Trophoblast cell (in vitro differentiated cells and primary cell): ENCODE data around the gene MARS1.

Experiments used
- DNase-seq, 2 donors: peaks; one replicate each; pipeline ENCODE4 v3.0.0-alpha.2; 2016
- H2AFZ ChIP-seq: 2 replicates; pipeline ENCODE4 v1.6.1; 2013; ENCODE audit warnings: low read length, moderate library complexity, mild to moderate bottlenecking; ENCODE audit not compliant: insufficient read depth, poor library complexity
- H2AK5ac ChIP-seq: 2 replicates; pipeline ENCODE4 v1.6.1; 2013; ENCODE audit warnings: mild to moderate bottlenecking, low read length
- H2BK120ac ChIP-seq: 2 replicates; pipeline ENCODE4 v1.6.1; 2013; ENCODE audit warnings: low read length, mild to moderate bottlenecking, moderate library complexity; ENCODE audit not compliant: insufficient read depth, poor library complexity
- H2BK12ac ChIP-seq: 2 replicates; pipeline ENCODE4 v1.6.1; 2013; ENCODE audit warnings: mild to moderate bottlenecking, low read length, moderate library complexity
- H2BK5ac ChIP-seq: 2 replicates; pipeline ENCODE4 v1.6.1; 2013; ENCODE audit warnings: low read length, low read depth, moderate library complexity, mild to moderate bottlenecking; ENCODE audit not compliant: poor library complexity
- H3K14ac ChIP-seq: 2 replicates; pipeline ENCODE4 v1.6.1; 2013; ENCODE audit warnings: mild to moderate bottlenecking, low read length
- H3K18ac ChIP-seq: 2 replicates; pipeline ENCODE4 v1.6.1; 2013; ENCODE audit warnings: mild to moderate bottlenecking, low read length
- H3K23ac ChIP-seq: 2 replicates; pipeline ENCODE4 v1.6.1; 2013; ENCODE audit warnings: low read length
- H3K27ac ChIP-seq: 2 replicates; pipeline ENCODE4 v1.5.1; 2013; ENCODE audit warnings: low read depth, mild to moderate bottlenecking, inconsistent platforms, low read length, moderate library complexity
- H3K27me3 ChIP-seq: 2 replicates; pipeline ENCODE4 v1.6.1; 2013; ENCODE audit warnings: inconsistent platforms, mild to moderate bottlenecking, low read length, moderate library complexity; ENCODE audit not compliant: insufficient read depth
- H3K36me3 ChIP-seq, 2 experiments: 1 replicate in 1 of 2; 2 replicates in 1 of 2; pipeline ENCODE4 v1.6.1; 2013; ENCODE audit warnings: low read length in 2 of 2, mild to moderate bottlenecking in 2 of 2, moderate library complexity in 1 of 2; ENCODE audit not compliant: insufficient read depth in 2 of 2, control insufficient read depth in 1 of 2
- H3K4ac ChIP-seq: 2 replicates; pipeline ENCODE4 v1.6.1; 2013; ENCODE audit warnings: low read depth, mild to moderate bottlenecking, low read length, moderate library complexity
- H3K4me1 ChIP-seq, 2 experiments: 1 replicate in 1 of 2; 2 replicates in 1 of 2; pipeline ENCODE4 v1.6.1; 2013; ENCODE audit warnings: low read length in 2 of 2, mild to moderate bottlenecking in 2 of 2, moderate library complexity in 1 of 2; ENCODE audit not compliant: insufficient read depth in 2 of 2, control insufficient read depth in 1 of 2
- H3K4me2 ChIP-seq: 2 replicates; pipeline ENCODE4 v1.6.1; 2013; ENCODE audit warnings: inconsistent platforms, mild to moderate bottlenecking, low read length, moderate library complexity
- H3K4me3 ChIP-seq: 2 replicates; pipeline ENCODE4 v1.5.1; 2013; ENCODE audit warnings: mild to moderate bottlenecking, low read depth, low read length, inconsistent platforms
- H3K79me1 ChIP-seq: one replicate; pipeline ENCODE4 v1.6.1; 2013; ENCODE audit warnings: low read length
- H3K79me2 ChIP-seq: 2 replicates; pipeline ENCODE4 v1.6.1; 2013; ENCODE audit warnings: low read length, mild to moderate bottlenecking; ENCODE audit not compliant: control insufficient read depth, insufficient read depth, poor library complexity
- H3K9ac ChIP-seq: 2 replicates; pipeline ENCODE4 v1.6.1; 2013; ENCODE audit warnings: mild to moderate bottlenecking, low read length
- H3K9me3 ChIP-seq: 2 replicates; pipeline ENCODE4 v1.6.1; 2013; ENCODE audit warnings: low read depth, mild to moderate bottlenecking, control low read depth, inconsistent platforms, low read length; ENCODE audit not compliant: insufficient read depth
- H4K12ac ChIP-seq: 2 replicates; pipeline ENCODE4 v1.6.1; 2013; ENCODE audit warnings: low read depth, mild to moderate bottlenecking, low read length, moderate library complexity
- H4K8ac ChIP-seq: 2 replicates; pipeline ENCODE4 v1.6.1; 2013; ENCODE audit warnings: low read depth, mild to moderate bottlenecking, low read length, moderate library complexity
- H4K91ac ChIP-seq: one replicate; pipeline ENCODE4 v1.6.1; 2013; ENCODE audit warnings: low read depth, mild to moderate bottlenecking, low read length, moderate library complexity
- WGBS: extraction: QIAGEN DNeasy Blood & Tissue Kit; methylation state at CpG from one replicate; pipeline ENCODE4 v1.1.7; 2013; ENCODE audit warnings: missing lambda C conversion rate; ENCODE audit not compliant: insufficient read length, insufficient coverage; ENCODE audit errors: extremely low coverage; 5-methylcytosine and 5-hydroxymethylcytosine counted together

The MARS1 gene

DNA sequence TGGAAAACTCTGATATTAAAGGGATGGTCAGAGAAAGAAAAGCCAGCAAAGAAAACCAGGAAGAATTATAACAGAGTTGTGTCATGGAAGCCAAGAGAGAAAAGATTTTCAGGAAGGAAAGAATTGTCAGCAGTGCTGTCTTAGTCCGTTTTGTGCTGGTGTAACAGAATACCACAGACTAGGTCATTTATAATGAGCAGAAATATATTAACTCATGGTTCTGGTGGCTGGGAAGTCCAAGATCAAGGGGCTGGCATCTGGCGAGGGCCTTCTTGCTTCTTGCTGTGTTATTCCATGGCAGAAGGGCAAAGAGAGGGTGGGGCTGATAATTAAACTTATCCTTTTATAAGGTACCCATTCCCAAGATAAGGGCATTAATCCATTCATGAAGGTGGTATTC lies 39.2 kb upstream of the MARS1 start:
- H2BK5ac ChIP-seq: no peak overlapping the region
- DNase-seq: no peak
- no peaks in the 10 kb centered on the region for H3K9me3 ChIP-seq
- no CpG with 5 or more reads among the region's 2 CpGs for WGBS
- H4K8ac ChIP-seq: no peak overlapping the region
- no peak overlapping the region for H2AFZ ChIP-seq
- H3K27ac ChIP-seq: no peak overlapping the region
- H2AK5ac ChIP-seq: no peak overlapping the region
- H3K4me3 ChIP-seq: no peak overlapping the region
- no peak overlapping the region for H3K14ac ChIP-seq
- no peak overlapping the region for H3K4me2 ChIP-seq
- H3K27me3 ChIP-seq: no peaks in the 10 kb centered on the region
- H2BK120ac ChIP-seq: no peak overlapping the region
- no peak overlapping the region for H4K91ac ChIP-seq
- H3K79me2 ChIP-seq: no peaks in the 10 kb centered on the region
- no peak overlapping the region for H3K4ac ChIP-seq
- no peaks in the 10 kb centered on the region for H3K4me1 ChIP-seq
- no peak overlapping the region for H4K12ac ChIP-seq
- no peak overlapping the region for H3K18ac ChIP-seq
- H2BK12ac ChIP-seq: no peak overlapping the region
- no peaks in the 10 kb centered on the region for H3K79me1 ChIP-seq
- no peak overlapping the region for H3K23ac ChIP-seq
- H3K9ac ChIP-seq: no peak overlapping the region
- no peaks in the 10 kb centered on the region for H3K36me3 ChIP-seq

DNA sequence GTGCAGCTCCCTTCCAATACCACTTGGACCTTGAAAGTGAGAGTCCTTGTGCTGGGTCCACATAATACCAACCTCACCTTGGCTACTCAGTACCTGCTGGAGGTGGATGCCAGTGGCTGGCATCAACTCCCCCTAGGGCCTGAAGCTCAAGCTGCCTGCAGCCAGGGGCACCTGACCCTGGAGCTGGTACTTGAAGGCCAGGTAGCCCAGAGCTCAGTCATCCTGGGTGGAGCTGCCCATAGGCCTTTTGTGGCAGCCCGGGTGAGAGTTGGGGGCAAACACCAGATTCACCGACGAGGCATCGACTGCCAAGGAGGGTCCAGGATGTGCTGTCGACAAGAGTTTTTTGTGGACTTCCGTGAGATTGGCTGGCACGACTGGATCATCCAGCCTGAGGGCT lies 38.5 kb upstream of the MARS1 start:
- no CpG with 5 or more reads among the region's 7 CpGs for WGBS
- Histone ChIP-seq H2AFZ (no peak overlapping the region), H3K27ac (no peak overlapping the region), H3K27me3 (no peaks in the 10 kb centered on the region), H4K8ac (no peak overlapping the region), H3K9me3 (no peaks in the 10 kb centered on the region), H4K12ac (no peak overlapping the region), H3K4me2 (no peak overlapping the region), H3K18ac (no peak overlapping the region), H3K4me3 (no peak overlapping the region), H3K79me2 (no peaks in the 10 kb centered on the region), H3K23ac (no peak overlapping the region), H3K36me3 (no peaks in the 10 kb centered on the region), H4K91ac (no peak overlapping the region), H2BK5ac (no peak overlapping the region), H2BK120ac (no peak overlapping the region), H3K4ac (no peak overlapping the region), H2AK5ac (no peak overlapping the region), H3K79me1 (no peaks in the 10 kb centered on the region), H3K14ac (no peak overlapping the region), H3K4me1 (no peaks in the 10 kb centered on the region), H3K9ac (no peak overlapping the region), H2BK12ac (no peak overlapping the region)
- DNase-seq: no peak

DNA sequence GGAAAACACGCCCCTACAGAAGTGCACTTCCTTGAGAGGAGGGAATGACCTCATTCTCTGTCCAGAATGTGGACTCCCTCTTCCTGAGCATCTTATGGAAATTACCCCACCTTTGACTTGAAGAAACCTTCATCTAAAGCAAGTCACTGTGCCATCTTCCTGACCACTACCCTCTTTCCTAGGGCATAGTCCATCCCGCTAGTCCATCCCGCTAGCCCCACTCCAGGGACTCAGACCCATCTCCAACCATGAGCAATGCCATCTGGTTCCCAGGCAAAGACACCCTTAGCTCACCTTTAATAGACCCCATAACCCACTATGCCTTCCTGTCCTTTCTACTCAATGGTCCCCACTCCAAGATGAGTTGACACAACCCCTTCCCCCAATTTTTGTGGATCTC lies 37.8 kb upstream of the MARS1 start:
- H4K91ac ChIP-seq: no peak overlapping the region
- no peak overlapping the region for H2BK12ac ChIP-seq
- H3K27me3 ChIP-seq: no peaks in the 10 kb centered on the region
- H2BK120ac ChIP-seq: no peak overlapping the region
- no peak for DNase-seq
- no peak overlapping the region for H2AK5ac ChIP-seq
- no peak overlapping the region for H3K23ac ChIP-seq
- no CpG with 5 or more reads among the region's 3 CpGs for WGBS
- H3K4me1 ChIP-seq: no peaks in the 10 kb centered on the region
- no peak overlapping the region for H3K4me2 ChIP-seq
- no peaks in the 10 kb centered on the region for H3K9me3 ChIP-seq
- no peak overlapping the region for H3K14ac ChIP-seq
- no peak overlapping the region for H4K12ac ChIP-seq
- no peak overlapping the region for H3K4me3 ChIP-seq
- no peak overlapping the region for H3K27ac ChIP-seq
- no peaks in the 10 kb centered on the region for H3K79me1 ChIP-seq
- H2BK5ac ChIP-seq: no peak overlapping the region
- no peak overlapping the region for H3K4ac ChIP-seq
- no peaks in the 10 kb centered on the region for H3K79me2 ChIP-seq
- no peak overlapping the region for H4K8ac ChIP-seq
- H2AFZ ChIP-seq: no peak overlapping the region
- H3K18ac ChIP-seq: no peak overlapping the region
- H3K36me3 ChIP-seq: no peaks in the 10 kb centered on the region
- no peak overlapping the region for H3K9ac ChIP-seq

DNA sequence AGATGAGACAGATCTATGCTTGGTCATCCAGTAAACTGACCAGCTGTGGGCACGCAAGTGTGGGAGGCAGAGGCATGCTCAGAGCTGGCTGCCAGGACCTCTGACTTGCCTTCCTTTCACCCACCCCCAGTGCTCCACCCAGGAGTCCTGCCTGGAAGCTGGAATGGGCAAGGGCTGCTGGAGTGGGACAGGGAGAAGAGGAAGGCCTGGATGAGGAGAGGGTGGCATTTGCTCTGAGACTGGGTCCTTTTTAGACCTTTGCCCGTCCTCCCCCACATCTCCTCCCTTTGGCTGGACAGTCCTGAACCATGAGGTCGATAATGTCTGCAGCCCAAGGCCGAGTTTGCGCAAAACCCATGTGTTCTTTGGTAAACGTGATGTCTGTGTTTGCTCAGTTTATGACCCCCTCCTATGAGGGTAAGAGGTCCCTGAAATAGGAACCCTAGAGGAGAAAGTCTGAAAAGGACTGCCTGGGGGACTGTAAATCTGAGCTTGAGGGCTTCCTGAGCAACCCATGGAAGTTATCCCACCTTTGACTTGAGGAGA lies 36.6 kb upstream of the MARS1 start:
- WGBS: no CpG with 5 or more reads among the region's 6 CpGs
- no peak overlapping the region for H3K27ac ChIP-seq

More for the DNA sequence above, 36.6 kb upstream of the MARS1 start:
- Histone ChIP-seq H3K79me2 (no peaks in the 10 kb centered on the region), H3K14ac (no peak overlapping the region), H4K91ac (no peak overlapping the region), H2AFZ (no peak overlapping the region), H3K18ac (no peak overlapping the region), H3K27me3 (no peaks in the 10 kb centered on the region), H4K8ac (no peak overlapping the region), H3K79me1 (no peaks in the 10 kb centered on the region), H2BK12ac (no peak overlapping the region), H3K4me2 (no peak overlapping the region), H2BK120ac (no peak overlapping the region), H3K23ac (no peak overlapping the region), H2BK5ac (no peak overlapping the region), H3K9me3 (no peaks in the 10 kb centered on the region), H3K4me3 (no peak overlapping the region), H3K4me1 (no peaks in the 10 kb centered on the region), H3K36me3 (no peaks in the 10 kb centered on the region), H3K4ac (no peak overlapping the region), H3K9ac (no peak overlapping the region), H2AK5ac (no peak overlapping the region), H4K12ac (no peak overlapping the region)
- no peak for DNase-seq
